K562 (cell line): ENCODE results near the gene ADARB2.

Source experiments
- EP300 ChIP-seq: IDR thresholded peaks from 2 replicates; pipeline ENCODE4 v1.6.1; 2012; ENCODE audit warnings: low read length, improper control_type of control experiment
- FOS ChIP-seq: IDR thresholded peaks from 3 replicates; pipeline ENCODE4 v1.6.1; 2011; ENCODE audit not compliant: insufficient read length; ENCODE audit errors: extremely low read depth
- PCBP2 ChIP-seq: fragments of 200-400 bp; formaldehyde crosslinking; IDR thresholded peaks from 2 replicates; pipeline ENCODE4 v1.6.1; 2018; ENCODE audit warnings: low read length, low read depth, mild to moderate bottlenecking, moderate library complexity; ENCODE audit not compliant: poor library complexity, severe bottlenecking
- ZBTB40 ChIP-seq, 2 experiments: fragments of 450-650 bp in 1 of 2; sonication (generic) in 1 of 2; formaldehyde crosslinking in 1 of 2; IDR thresholded peaks; 2 replicates each; pipeline versions ENCODE4 v1.7.1 to v1.9.0; 2016 to 2022; ENCODE audit warnings: inconsistent platforms in 1 of 2, mild to moderate bottlenecking in 1 of 2, missing genetic modification reagents in 1 of 2
- TF ChIP-seq, protein P1 (sequence below): sonication (generic); formaldehyde crosslinking; IDR thresholded peaks from 2 replicates; pipeline ENCODE4 v1.9.0; 2022; ENCODE audit warnings: mild to moderate bottlenecking, missing genetic modification reagents

DNA sequence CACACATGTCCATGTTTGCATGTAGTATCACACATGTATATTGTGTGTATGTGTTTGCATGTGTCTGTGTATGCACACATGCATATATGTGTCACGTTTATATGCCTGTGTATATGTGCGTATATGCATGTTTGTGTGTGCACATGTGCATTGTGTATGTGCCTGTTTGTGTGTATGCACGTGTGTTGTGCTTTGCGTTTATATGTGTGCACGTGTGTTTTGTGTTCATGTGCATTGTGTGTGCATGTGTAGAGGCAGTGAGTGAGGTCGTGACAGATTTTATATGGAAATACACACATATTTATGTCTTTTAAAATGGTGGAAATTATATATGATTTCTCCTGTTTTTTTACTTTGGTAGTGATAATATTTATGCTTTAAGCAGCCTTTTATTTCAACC, 41.2 kb downstream of the ADARB2 start:
- TF ChIP-seq FOS (no peak), EP300 (no peak), PCBP2 (no peak), ZBTB40 (IDR thresholded peaks at IDR 0.05) (no peak), ZBTB40 (CRISPR knock-in tag; IDR thresholded peaks at IDR 0.05) (no peak)
- TF ChIP-seq, protein P1, sequence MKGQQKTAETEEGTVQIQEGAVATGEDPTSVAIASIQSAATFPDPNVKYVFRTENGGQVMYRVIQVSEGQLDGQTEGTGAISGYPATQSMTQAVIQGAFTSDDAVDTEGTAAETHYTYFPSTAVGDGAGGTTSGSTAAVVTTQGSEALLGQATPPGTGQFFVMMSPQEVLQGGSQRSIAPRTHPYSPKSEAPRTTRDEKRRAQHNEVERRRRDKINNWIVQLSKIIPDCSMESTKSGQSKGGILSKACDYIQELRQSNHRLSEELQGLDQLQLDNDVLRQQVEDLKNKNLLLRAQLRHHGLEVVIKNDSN (CRISPR knock-in tag): no peak
